ENCODE data around the gene ANTXR1.

The ANTXR1 gene

GRCh38 chr2:69100220-69100723 is 87.3 kb downstream of the ANTXR1 start:
- DNase-seq: no peak

GRCh38 chr2:69102041-69102593 is 89.1 kb downstream of the ANTXR1 start:
- peak; percentile 78 for DNase-seq

- DNase-seq: no peak
These were observed 90.4 kb downstream of the ANTXR1 start for GRCh38 chr2:69103419-69103818.

- no peak for DNase-seq
These were observed 91.3 kb downstream of the ANTXR1 start for GRCh38 chr2:69104261-69104660.

- DNase-seq: no peak
These were observed 96.3 kb downstream of the ANTXR1 start for GRCh38 chr2:69109255-69109654.

GRCh38 chr2:69111076-69111475 is 98.1 kb downstream of the ANTXR1 start:
- no peak for DNase-seq

- no peak for DNase-seq
These were observed 100.6 kb downstream of the ANTXR1 start for GRCh38 chr2:69113627-69114026.

- DNase-seq: no peak
These were observed 101.6 kb downstream of the ANTXR1 start for GRCh38 chr2:69114534-69114933.

- DNase-seq: no peak
These were observed 103.5 kb downstream of the ANTXR1 start for GRCh38 chr2:69116438-69116837.

- no peak for DNase-seq
These were observed 105.6 kb downstream of the ANTXR1 start for GRCh38 chr2:69118609-69119008.

- DNase-seq: no peak
These were observed 106.3 kb downstream of the ANTXR1 start for GRCh38 chr2:69119104-69119894.

- DNase-seq: no peak
These were observed 109.3 kb downstream of the ANTXR1 start for GRCh38 chr2:69122271-69122670.

- DNase-seq: no peak
These were observed 110.2 kb downstream of the ANTXR1 start for GRCh38 chr2:69123182-69123581.

GRCh38 chr2:69124343-69124742 is 111.4 kb downstream of the ANTXR1 start:
- no peak for DNase-seq

- no peak for DNase-seq
These were observed 112.8 kb downstream of the ANTXR1 start for GRCh38 chr2:69125816-69126215.

- no peak for DNase-seq
These were observed 113.4 kb downstream of the ANTXR1 start for GRCh38 chr2:69126341-69126740.

GRCh38 chr2:69131452-69131851 is 118.5 kb downstream of the ANTXR1 start:
- no peak for DNase-seq

GRCh38 chr2:69131983-69132675 is 119.2 kb downstream of the ANTXR1 start:
- no peak for DNase-seq

- no peak for DNase-seq
These were observed 120.1 kb downstream of the ANTXR1 start for GRCh38 chr2:69132960-69133590.

GRCh38 chr2:69133898-69134297 is 120.9 kb downstream of the ANTXR1 start:
- DNase-seq: no peak

- DNase-seq: no peak
These were observed 121.4 kb downstream of the ANTXR1 start for GRCh38 chr2:69134306-69134945.

GRCh38 chr2:69138247-69138772 is 125.3 kb downstream of the ANTXR1 start:
- DNase-seq: no peak

Measured in islet precursor cell (in vitro differentiated cells).